ENCODE data around the gene ADAMTS2.
A peak's percentile ranks its signal among the peaks of the same experiment; 100 is the strongest.

ADAMTS2 gene

DNA sequence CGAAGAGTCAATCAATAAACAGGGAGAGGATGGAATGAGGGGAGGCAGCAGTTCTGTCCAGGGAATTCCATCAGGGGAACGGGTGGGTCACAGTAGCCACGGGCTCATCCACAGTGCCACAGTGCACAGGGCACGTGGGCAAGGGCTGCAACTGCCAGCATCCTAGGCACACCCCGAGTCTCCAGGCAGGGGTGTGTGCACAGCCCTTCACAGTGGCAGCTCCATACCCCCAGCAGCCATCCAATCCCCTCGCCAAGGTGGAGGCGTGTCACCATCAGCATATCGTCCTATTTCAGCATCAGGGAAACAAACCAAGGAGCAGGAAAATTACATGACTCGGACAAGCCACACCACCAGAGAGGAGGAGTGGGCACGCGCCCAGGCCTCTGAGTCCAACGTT lies 133.6 kb downstream of the ADAMTS2 start:
- no peak overlapping the region for H3K27ac ChIP-seq (ENCODE audit: poor library complexity, severe bottlenecking)
- no peaks in the 10 kb centered on the region for H3K27me3 ChIP-seq (ENCODE audit: insufficient read depth, poor library complexity, severe bottlenecking)
- H3K9me3 ChIP-seq (ENCODE audit: severe bottlenecking), result peaks cover 12% of the 10 kb centered on the region
- DNase-seq (ENCODE audit: low spot score), result no peak
- no peak overlapping the region for H3K4me3 ChIP-seq (ENCODE audit: severe bottlenecking)
- no peak for ATAC-seq (ENCODE audit: low read depth)
- no peaks in the 10 kb centered on the region for H3K36me3 ChIP-seq (ENCODE audit: low read depth)
- TF ChIP-seq, protein P1, sequence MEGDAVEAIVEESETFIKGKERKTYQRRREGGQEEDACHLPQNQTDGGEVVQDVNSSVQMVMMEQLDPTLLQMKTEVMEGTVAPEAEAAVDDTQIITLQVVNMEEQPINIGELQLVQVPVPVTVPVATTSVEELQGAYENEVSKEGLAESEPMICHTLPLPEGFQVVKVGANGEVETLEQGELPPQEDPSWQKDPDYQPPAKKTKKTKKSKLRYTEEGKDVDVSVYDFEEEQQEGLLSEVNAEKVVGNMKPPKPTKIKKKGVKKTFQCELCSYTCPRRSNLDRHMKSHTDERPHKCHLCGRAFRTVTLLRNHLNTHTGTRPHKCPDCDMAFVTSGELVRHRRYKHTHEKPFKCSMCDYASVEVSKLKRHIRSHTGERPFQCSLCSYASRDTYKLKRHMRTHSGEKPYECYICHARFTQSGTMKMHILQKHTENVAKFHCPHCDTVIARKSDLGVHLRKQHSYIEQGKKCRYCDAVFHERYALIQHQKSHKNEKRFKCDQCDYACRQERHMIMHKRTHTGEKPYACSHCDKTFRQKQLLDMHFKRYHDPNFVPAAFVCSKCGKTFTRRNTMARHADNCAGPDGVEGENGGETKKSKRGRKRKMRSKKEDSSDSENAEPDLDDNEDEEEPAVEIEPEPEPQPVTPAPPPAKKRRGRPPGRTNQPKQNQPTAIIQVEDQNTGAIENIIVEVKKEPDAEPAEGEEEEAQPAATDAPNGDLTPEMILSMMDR (IDR thresholded peaks at IDR 0.05; ENCODE audit: poor library complexity, severe bottlenecking), result no peak
- H3K4me1 ChIP-seq (ENCODE audit: insufficient read depth, poor library complexity, severe bottlenecking), result no peaks in the 10 kb centered on the region

- Histone ChIP-seq H3K36me3 (ENCODE audit: low read depth) (no peaks in the 10 kb centered on the region), H3K4me1 (ENCODE audit: insufficient read depth, poor library complexity, severe bottlenecking) (no peaks in the 10 kb centered on the region), H3K4me3 (ENCODE audit: severe bottlenecking) (no peak overlapping the region), H3K27me3 (ENCODE audit: insufficient read depth, poor library complexity, severe bottlenecking) (no peaks in the 10 kb centered on the region), H3K9me3 (ENCODE audit: severe bottlenecking) (peaks cover 12% of the 10 kb centered on the region), H3K27ac (ENCODE audit: poor library complexity, severe bottlenecking) (no peak overlapping the region)
- TF ChIP-seq, protein P1 (IDR thresholded peaks at IDR 0.05; ENCODE audit: poor library complexity, severe bottlenecking), result no peak
- peak; percentile 31; the same call in 1 of the 3 replicates for ATAC-seq (ENCODE audit: low read depth)
- no peak for DNase-seq (ENCODE audit: low spot score)
Observed at GRCh38 chr5:179211068-179211467, 134.2 kb downstream of the ADAMTS2 start.

DNA sequence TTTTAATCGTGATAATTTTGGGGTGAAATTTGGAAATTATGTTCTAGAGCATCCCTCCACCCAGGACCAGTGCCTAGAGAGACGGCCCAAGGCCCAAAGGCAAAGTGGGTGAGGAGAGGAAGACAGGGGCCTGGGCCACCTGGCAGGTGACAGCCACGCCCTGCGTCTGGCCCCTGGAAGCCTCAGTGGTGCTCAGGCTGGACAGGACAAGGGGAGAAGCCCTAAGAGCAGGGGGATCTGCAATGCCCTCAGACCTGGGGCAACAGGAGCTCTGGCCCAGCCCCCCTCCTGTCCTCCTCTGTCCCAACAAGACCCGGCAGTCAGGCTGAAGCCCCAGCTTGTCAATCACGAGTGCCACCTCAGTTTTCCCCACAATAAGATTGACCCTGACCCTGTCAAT lies 134.8 kb downstream of the ADAMTS2 start:
- DNase-seq (ENCODE audit: low spot score), result no peak

GRCh38 chr5:179209359-179210150 lies 135.7 kb downstream of the ADAMTS2 start:
- DNase-seq (ENCODE audit: low spot score) (no peak), ATAC-seq (ENCODE audit: low read depth) (no peak)
- Histone ChIP-seq H3K27me3 (ENCODE audit: insufficient read depth, poor library complexity, severe bottlenecking) (no peaks in the 10 kb centered on the region), H3K27ac (ENCODE audit: poor library complexity, severe bottlenecking) (no peak overlapping the region), H3K9me3 (ENCODE audit: severe bottlenecking) (peaks cover 11% of the 10 kb centered on the region), H3K4me3 (ENCODE audit: severe bottlenecking) (no peak overlapping the region), H3K36me3 (ENCODE audit: low read depth) (no peaks in the 10 kb centered on the region), H3K4me1 (ENCODE audit: insufficient read depth, poor library complexity, severe bottlenecking) (no peaks in the 10 kb centered on the region)
- TF ChIP-seq, protein P1 (IDR thresholded peaks at IDR 0.05; ENCODE audit: poor library complexity, severe bottlenecking), result no peak

More for the DNA sequence above, 134.8 kb downstream of the ADAMTS2 start:
- no peak for ATAC-seq (ENCODE audit: low read depth)
- no peaks in the 10 kb centered on the region for H3K27me3 ChIP-seq (ENCODE audit: insufficient read depth, poor library complexity, severe bottlenecking)
- TF ChIP-seq, protein P1 (IDR thresholded peaks at IDR 0.05; ENCODE audit: poor library complexity, severe bottlenecking), result no peak
- H3K36me3 ChIP-seq (ENCODE audit: low read depth), result no peaks in the 10 kb centered on the region
- H3K4me1 ChIP-seq (ENCODE audit: insufficient read depth, poor library complexity, severe bottlenecking), result no peaks in the 10 kb centered on the region
- peaks cover 11% of the 10 kb centered on the region for H3K9me3 ChIP-seq (ENCODE audit: severe bottlenecking)
- H3K27ac ChIP-seq (ENCODE audit: poor library complexity, severe bottlenecking), result no peak overlapping the region
- H3K4me3 ChIP-seq (ENCODE audit: severe bottlenecking), result no peak overlapping the region

Data from RWPE2 (cell line).